HG02642 (cell line): ENCODE results near the gene PTGDR2.

ENCODE experiments used
- ATAC-seq: cut with Tn5 transposase; IDR thresholded peaks from one replicate; pipeline ENCODE4 v1.9.1; 2021; ENCODE audit warnings: mild to moderate bottlenecking; ENCODE audit not compliant: unreplicated experiment, poor library complexity

The PTGDR2 gene

DNA sequence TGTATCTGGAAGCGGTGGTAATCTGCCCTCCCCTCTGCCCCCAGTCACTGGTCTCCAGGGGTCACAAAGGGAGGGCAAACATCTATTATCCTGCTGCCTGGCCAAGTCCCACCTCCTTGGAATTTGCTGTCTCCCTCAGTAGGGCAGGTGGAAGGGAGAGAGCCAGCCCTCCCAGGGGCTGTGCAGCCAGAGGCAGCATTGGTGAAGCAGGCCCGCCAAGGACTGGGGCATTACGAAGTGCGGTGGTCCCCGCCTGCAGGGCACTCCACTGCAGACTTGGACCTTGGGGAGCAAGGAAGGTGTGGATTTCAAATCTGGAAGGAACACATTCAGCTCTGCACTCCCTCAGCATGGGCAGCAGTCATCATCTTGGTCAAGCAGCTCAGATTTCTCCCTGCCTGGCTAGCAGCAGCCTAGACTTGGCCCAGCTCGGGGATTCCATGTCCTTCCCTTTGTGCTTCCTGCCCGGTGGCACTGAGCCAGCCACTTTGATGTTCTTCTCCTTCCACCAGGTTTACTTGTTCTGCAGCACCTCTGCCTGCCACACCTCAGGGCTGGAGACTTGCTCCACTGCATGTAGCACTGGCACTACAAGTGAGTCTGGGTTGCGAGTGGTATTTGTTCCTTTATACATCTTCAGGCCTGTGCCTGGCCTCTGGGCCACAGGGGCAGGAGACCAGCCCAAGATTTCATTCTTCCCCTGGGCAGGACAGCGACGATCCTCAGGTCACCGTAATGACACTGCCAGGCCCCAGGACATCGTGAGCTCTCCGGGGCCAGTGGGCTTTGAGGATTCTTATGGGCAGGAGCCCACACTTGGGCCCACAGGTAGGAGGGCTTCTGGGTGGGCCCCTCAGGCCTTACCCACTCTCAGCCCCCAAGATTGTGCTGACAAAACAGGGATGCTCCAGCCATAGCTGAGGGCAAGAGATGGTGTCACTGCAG, 18.9 kb upstream of the PTGDR2 start:
- no peak for ATAC-seq

DNA sequence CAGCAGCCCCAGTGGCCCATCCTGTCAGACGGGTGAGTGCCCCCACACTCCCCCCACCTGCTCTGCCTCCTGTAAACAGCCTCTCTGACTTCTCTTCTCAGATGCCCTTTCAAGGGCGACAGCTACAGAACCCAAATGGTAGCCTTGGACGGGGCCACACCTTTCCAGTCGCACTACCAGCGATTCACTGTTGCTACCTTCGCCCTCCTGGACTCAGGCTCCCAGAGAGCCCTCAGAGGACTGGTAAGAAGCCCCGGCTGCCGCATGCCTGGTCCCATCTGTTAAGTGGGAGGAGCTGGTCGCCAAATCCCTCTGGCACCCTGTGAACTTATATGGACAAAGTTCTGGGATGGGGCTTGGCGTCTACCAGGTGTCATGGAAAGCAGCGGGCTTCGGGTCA, 17.8 kb upstream of the PTGDR2 start:
- no peak for ATAC-seq

DNA sequence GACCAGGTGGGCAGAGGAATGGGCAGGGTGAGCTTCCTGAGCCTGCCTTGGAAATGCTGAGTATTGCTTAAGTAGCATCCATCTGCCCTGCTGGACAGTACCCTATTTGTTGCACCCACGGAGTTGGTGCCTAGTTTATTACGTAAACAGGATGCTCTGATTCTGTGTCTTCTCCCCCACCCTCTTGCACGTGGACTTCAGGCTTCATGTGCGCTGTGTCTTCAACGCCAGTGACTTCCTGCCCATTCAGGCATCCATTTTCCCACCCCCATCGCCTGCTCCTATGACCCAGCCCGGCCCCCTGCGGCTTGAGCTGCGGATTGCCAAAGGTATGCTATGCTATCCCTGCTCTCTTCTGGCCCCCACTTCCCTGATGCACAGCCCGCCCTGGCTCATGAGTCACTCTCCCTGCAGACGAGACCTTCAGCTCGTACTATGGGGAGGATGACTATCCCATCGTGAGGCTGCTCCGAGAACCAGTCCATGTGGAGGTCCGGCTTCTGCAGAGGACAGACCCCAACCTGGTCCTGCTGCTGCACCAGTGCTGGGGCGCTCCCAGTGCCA, 17.3 kb upstream of the PTGDR2 start:
- no peak for ATAC-seq

DNA sequence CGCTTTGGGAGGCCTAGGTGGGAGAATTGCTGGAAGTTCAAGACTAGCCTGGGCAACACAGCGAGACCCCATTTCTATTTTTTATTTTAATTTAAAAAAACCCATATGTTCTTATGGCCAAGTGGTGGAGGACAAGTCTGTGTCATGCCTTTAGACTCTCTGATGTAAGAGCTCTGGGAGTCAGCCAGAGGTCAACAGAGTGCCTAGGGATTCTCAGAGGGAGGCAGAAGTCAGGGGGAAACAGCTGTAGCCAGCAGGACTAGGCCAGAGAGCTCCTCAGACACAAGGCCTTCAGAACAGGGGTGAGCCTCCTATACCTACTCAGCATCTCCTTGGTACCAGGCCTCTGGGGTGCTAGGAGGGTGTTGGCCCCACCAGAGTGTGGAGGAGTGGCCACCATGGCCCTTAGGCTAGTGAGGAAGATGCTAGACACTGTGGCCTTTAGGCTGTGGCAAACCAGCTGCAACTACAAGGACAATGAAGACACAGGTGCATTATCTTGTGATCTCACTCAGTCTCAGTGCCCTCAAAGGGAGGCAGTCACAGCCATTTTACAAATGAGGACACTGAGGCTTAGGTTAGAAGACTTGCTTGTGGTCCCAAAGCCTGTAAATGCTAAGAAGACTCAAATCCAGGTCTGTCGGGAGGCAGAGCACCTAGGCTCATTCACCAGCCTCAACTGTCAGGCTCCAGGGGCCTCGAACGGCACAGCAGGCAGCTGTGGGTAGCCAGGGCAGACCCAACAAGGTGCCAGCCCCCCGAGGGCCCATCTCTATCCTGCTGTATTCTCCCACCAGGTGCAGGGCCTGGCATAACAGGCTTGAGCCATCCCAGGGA, 16.6 kb upstream of the PTGDR2 start:
- ATAC-seq: no peak

DNA sequence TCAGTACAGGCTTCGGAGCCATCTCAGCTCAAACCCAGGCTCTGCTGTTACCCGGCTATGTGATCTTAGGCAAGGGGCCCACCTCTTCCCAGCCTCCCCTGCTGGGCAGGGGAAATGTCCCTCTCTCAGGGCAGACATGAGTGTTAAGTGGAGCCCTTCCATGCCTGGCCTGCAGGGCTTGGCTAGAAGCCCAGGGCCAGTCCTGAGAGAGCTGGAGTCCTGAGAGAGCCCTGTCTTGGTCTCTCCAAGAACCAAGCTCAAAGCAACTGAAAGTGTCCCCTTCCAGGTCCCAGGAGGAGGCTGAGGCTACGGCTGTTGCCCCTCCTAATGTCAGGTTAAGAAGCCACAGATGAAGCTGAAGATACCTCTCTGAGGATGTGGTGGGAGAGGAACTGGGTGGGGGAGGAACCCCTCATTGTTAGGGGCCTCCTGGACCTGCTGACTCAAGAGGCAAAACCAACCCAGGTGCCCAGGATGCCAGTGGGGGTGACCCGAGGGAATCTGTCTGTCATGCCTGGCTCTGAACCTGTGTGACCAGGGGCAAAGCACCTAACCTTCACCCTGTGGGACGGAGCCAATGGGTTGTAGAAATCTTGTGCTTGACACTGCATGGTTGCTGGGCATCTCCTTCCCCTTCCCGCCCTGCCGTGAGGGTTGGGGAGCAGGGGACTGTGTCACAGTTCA, 15.8 kb upstream of the PTGDR2 start:
- ATAC-seq: no peak

DNA sequence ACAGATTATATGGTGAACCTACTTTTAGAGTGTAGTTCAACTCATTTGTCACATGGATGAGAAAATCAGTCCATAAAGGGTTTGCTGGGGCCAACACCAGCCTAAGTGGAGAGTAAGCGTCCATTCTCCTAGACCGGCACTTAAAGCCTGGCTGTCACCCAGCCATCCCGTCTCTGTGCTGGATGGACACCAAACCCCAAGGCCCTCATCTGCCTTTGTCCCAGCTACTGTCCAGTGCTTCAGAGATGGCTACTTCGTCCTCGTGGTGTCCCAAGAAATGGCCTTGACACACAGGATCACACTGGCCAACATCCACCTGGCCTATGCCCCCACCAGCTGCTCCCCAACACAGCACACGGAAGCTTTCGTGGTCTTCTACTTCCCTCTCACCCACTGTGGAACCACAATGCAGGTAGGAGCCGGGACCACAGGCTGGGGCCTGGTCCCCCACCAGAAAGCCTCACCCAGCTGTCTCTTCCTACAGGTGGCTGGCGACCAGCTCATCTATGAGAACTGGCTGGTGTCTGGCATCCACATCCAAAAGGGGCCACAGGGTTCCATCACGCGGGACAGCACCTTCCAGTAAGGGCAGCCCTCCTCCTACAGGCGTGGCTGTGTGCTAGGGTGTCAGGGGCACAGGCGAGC, 15.1 kb upstream of the PTGDR2 start:
- no peak for ATAC-seq

DNA sequence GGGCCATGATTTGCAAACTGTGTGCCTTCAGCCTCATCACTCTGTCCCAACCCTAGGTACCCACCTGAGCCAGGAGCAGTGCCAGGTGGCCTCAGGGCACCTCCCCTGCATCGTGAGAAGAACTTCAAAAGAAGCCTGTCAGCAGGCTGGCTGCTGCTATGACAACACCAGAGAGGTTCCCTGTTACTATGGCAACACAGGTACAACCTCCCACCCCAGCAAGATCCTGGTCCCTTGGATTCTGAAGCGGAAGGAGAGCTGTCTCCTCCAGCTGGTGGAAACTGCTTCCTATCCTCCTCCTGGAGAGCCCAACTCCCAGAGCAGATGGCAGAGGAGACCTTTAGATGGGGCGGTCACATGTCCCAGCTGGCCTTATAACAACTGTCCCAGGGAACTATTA, 14.5 kb upstream of the PTGDR2 start:
- ATAC-seq: no peak

DNA sequence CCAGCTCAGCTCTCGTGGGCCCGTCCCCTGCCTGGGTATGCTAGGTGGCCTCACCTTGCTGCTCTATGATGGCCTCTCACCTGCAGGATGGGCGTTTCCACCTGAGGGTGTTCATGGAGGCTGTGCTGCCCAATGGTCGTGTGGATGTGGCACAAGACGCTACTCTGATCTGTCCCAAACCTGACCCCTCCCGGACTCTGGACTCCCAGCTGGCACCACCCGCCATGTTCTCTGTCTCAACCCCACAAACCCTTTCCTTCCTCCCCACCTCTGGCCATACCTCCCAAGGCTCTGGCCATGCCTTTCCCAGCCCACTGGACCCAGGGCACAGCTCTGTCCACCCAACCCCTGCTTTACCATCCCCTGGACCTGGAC, 13.7 kb upstream of the PTGDR2 start:
- ATAC-seq: no peak

DNA sequence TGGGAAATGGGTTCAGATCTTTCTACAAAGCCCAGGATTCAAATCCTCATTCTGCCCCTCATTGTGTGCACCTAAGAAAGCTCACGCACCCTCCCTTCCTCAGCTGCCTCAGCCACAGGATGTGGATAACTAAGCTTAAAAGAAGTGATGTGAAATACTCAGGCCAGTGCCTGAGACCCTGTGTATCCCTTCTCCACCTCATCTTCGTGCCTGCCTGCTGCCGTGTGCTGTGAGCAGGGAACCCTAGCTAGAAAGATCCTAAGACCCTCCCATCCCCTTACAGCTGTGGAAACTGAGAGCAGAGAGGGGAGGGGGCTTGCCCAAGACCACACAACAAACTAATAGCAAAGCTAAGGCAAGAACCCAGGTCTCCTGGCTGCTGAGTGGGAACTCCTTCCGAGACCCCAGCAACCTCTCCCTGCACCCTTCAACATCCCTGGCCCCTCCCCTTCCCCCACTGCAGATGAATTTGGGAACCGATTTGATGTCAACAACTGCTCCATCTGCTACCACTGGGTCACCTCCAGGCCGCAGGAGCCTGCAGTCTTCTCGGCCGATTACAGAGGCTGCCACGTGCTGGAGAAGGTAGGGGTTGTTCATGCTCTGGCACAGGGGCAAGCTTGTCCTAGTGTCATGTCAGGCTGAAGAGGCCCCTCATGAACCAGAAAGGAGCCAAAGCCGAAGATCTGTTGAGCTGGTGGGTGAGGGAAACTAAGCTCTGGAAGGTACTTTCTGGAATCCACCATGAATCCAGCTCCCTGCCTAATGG, 13.1 kb upstream of the PTGDR2 start:
- ATAC-seq: no peak

DNA sequence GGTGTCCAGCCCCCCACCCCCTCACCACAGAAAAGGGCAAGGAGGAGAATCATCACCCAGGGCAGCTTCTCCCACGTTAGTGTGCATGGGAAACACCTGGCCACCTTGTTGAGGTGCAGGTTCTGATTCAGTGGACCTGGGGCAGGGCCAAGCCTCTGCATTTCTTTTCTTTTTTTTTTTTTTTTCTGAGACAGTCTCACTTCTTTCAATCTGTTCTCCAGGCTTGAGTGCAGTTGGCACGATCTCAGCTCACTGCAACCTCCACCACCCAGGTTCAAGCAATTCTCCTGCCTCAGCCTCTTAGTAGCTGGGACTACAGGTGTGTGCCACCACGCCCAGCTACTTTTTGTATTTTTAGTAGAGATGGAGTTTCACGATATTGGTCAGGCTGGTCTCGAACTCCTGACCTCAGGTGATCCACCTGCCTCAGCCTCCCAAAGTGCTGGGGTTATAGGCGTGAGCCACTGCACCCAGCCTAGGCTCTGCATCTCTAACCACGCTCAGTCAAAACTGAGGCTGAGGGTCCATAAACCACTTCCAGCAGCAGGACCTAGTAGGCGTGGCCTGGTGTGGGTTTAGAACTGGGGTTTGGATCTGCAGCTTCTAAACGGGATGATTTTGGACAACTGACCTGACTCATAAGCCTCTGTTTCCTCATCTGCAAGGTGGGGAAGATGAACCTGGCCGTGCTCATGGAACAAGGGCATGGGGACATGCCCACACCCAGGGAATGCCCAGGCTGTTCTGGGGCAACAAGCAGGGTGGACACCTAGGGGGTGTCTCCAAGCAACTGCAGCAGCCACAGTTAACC, 12.3 kb upstream of the PTGDR2 start:
- no peak for ATAC-seq

DNA sequence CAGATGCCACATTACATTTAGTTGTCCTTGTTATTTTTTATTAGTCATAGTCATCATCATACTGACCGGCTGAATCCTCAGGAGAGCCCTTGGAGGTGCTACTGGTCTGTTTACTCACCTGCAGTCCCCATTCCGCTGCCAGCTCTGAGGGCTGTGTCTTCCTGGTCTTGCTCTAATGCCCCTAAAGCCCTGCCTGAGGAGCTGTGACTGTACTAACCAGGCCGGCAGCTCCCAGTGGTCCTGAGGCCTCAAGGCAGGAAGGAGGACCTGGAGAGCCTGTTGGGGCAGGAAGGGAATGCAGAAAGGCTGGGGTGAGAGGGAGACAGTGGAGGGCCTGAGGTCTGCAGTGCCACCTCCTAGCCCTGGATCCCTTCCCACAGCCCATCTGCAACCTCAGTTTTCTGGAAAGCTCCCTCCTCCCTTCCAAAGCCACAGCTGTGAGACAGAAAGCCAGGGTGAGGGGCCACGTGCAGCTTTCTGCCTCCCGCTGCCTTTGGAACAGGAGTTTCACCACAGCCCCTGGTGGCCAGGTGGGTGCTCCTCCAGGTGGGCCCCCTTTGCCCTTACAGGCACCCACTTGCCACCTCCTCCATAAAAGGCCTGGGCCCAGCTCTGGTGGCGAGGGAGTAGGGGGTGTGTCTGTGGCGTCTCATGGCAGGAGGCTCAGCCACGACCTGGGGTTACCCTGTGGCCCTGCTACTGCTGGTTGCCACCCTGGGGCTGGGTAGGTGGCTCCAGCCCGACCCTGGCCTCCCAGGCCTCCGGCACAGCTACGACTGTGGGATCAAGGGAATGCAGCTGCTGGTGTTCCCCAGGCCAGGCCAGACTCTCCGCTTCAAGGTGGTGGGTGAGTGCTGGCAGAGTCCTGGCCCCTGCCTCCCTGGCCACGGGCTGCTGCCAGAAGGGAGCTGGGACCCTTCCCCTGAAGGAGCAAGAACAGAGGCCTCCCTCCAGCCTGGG, 11.4 kb upstream of the PTGDR2 start, which contains the start of gene ZP1:
Gene ZP1, plus strand, starts transcription at position 632 of the 960 bp plus-strand sequence. Its CDS starts 20 bp downstream, at position 652.
- ATAC-seq: no peak

DNA sequence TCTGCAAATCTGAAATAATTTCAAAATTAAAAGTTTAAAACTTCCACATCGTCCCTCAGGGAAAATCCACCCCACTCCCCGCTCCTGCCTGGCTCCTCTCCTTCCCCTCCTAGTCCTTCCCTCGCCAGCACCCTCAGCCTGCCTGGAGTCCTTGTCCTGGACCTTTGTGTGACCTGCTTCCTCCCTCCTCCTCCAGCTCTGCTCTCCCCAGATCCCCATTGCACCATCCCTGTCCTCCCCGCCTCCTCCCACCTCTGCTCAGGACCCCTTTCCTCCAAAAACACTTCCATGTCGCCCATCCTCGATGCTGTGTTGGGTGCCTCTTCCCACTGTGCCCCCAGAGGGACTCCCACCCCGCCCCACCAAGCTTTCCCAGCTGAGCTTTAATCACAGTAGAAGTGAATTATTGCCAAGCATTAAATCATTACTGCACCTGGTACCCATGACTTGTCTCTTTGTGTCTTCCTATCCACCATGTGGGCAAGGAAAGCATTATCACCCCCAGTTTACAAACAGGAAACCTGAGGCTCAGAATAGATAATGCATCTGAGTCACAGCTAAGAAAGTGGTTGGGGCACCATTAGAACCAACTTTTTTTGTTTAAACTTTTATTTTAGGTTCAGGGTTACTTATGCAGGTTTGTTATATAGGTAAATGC, 9.2 kb upstream of the PTGDR2 start:
- ATAC-seq: no peak

DNA sequence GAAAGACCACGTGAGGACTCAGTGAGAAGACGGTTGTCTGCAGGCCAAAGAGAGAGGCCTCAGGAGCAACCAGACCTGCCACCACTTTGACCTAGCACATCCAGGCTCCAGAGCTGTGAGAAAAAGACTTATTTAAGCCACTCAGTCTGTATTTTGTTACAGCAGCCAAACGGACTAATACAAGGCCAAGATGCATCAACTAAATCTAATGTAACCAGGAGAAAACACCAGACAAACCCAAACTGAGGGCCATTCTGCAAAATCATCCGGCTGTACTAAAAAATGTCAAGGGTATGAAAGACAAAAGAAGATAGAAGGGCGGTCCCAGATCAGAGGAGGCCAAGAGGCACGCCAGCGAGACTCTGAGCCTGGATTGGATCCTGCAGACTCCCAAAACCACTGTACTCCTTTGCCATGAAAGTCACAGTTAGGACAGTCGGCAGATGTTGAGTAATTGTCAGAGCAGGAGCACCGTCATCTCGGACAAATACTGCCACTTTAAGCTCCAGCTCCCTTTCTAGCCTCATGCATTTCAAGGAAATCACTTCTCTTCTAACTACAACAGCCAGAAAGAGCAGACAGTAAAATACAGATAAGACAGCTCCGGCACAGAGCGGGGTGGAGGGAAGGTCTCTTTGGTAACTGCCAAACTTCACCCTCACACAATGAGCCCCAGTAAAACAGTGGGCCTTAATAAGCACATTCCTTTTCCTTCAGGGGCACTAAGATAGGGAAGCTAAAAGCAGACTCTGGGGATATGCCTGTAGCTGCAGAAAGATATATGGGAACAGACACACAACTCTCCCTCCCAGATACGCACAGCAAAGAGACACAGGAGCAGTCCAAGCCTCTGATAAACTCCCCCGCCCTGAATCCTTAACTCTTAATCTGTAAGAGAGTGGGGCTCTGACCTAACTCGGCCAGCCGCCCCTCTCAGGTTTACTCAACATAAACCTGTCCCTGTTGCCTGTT, 8.1 kb upstream of the PTGDR2 start:
- ATAC-seq: no peak

DNA sequence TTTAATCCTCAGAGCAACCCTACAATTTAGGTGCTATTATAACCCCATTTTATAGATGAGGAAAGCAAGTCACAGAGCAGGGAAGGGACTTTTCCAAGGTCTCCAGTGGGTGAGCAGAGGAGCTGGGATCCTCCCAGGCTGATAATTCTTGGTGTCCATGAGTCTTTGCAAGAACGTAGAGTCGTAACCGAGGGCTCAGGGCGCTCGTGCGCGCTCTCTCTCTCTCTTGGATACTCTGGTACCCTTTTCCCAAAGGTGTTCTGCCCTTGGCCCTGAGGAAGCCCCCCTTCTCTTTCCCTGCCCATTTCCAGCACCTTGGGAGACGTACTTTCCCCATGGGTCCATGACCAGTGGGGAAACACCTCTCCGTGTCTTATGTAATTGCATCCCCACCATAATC, 6.4 kb upstream of the PTGDR2 start:
- ATAC-seq: no peak

DNA sequence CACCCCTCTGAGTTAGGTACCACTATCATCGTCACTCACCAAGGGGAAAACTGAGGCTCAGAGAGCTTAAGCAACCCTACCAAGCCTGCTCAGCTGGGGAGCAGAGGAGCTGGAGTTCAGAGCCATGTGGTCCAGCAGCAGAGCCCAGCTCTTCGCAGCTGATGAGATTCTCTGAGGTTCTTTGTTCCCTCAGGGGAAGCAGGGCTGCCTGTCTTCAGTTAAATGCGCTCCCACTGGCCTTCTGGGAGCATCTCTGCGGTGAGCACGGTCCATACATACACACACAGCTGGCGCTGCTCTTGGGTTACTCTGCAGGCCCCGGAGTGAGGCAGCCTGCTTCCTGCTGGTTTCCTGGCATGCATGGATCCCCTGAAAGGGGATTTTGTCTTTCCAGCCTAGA, 5.2 kb upstream of the PTGDR2 start:
- no peak for ATAC-seq
